ENCODE data around the gene CAMSAP1.

Gene CAMSAP1

DNA sequence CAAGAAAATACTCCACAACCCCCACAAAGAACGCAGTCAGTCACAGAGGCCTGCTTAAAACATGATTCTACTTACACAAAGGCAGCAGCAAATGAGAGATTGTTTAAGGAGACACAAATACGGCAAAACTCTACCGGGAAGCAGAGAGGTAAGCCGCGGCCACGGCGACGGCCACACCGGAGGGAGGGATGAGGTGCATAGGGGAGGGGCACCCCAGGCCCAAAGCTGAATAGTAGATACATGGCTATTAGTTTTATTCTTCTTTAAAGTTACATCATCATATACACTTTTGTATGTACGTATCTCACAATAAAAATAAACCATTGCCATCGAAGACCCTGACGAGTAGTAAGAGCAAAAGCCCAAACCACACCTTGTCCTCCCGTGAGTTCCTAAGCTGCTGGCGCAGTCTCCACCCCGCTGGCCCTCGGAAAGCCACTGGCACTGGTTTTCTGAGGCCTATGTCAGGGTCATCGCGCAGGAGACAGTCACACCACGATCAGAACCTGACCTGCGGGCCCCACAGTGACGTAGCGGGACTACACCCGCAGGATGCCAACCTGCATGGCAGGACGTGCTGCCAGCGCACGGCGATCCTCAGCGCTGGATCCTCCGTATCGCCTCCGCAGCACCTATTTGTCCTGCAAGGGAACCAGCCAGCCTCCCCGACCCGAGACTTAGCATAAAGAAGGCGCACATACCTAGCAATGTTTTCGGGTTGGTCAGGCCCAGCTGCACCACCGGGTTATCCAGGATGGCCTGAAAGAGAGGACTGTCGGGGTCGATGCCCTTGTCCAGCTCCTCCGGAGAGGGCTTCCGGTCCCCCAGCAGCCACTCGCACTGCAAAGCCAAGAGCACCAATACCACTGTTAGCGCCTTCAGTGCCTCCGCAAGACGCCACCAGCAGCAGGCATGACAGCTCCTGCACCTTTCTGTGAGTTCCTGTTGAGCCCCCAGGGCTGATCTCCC is 30.5 kb upstream of the CAMSAP1 start:
- WGBS, 2 experiments (ENCODE audit: insufficient coverage in 2 of 2), result 96 to 98% methylated on average over 39 to 43 of the region's 44 CpGs
- Histone ChIP-seq H3K4me3 (ENCODE audit: extremely low read depth, insufficient read depth, low read length, poor library complexity, severe bottlenecking) (no peak overlapping the region), H3K27ac (ENCODE audit: low read depth, low read length, severe bottlenecking) (no peak overlapping the region), H3K4me1 (ENCODE audit: control insufficient read depth, insufficient read depth, low read length, poor library complexity, severe bottlenecking) (no peaks in the 10 kb centered on the region), H3K36me3 (ENCODE audit: control insufficient read depth, insufficient read depth, low read length) (peaks cover 77% of the 10 kb centered on the region), H3K9me3 (ENCODE audit: control insufficient read depth, low read length) (peaks cover 6% of the 10 kb centered on the region)

DNA sequence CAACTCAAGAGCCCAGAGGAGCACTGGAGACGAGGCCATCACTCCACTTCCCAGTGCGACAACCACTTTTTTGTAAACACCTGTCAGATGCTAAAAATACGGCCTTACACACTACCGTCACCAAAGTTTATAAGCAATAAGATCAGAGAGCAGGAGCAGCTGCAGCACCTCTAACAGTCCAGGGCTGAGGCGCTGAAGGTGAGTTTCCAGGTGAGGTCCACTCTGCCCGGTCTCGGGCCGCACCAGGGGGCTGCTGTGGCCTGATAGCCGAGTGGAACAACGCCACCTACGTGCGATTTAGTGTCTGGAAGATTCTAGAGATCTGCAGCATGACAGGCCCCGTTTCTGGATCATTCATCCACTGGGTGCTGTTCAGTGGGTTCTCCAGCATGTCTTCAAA is 25.8 kb upstream of the CAMSAP1 start:
- peaks cover 6% of the 10 kb centered on the region for H3K9me3 ChIP-seq (ENCODE audit: control insufficient read depth, low read length)
- 96 to 97% methylated on average over 13 of the region's 13 CpGs for WGBS, 2 experiments (ENCODE audit: insufficient coverage in 2 of 2)
- no peak overlapping the region for H3K4me3 ChIP-seq (ENCODE audit: extremely low read depth, insufficient read depth, low read length, poor library complexity, severe bottlenecking)
- H3K36me3 ChIP-seq (ENCODE audit: control insufficient read depth, insufficient read depth, low read length), result peaks cover 63% of the 10 kb centered on the region
- H3K4me1 ChIP-seq (ENCODE audit: control insufficient read depth, insufficient read depth, low read length, poor library complexity, severe bottlenecking), result no peaks in the 10 kb centered on the region
- no peak overlapping the region for H3K27ac ChIP-seq (ENCODE audit: low read depth, low read length, severe bottlenecking)

DNA sequence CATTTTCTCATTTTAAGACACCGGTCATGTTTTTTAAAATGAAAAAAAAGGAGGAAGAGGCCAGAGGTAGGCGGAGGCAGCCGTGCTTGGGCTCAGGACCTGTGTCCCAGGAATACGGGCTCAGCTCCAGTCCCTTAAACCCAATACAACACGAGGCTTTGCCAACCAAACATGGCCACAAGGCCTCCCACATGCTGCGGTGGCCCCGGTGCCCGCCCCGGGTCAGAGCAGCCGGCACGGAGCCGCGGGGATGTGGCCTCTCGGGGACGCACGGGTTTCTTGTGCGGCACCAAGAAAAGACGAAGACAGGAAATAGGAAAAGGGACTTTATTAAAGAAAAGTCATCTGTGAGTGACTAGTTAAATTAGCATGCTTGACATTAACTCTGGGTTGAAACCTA is 25.3 kb upstream of the CAMSAP1 start:
- Histone ChIP-seq H3K4me1 (ENCODE audit: control insufficient read depth, insufficient read depth, low read length, poor library complexity, severe bottlenecking) (no peaks in the 10 kb centered on the region), H3K4me3 (ENCODE audit: extremely low read depth, insufficient read depth, low read length, poor library complexity, severe bottlenecking) (no peak overlapping the region), H3K9me3 (ENCODE audit: control insufficient read depth, low read length) (peaks cover 6% of the 10 kb centered on the region), H3K27ac (ENCODE audit: low read depth, low read length, severe bottlenecking) (no peak overlapping the region), H3K36me3 (ENCODE audit: control insufficient read depth, insufficient read depth, low read length) (peaks cover 58% of the 10 kb centered on the region)
- 96 to 98% methylated on average over 13 to 15 of the region's 18 CpGs for WGBS, 2 experiments (ENCODE audit: insufficient coverage in 2 of 2)

DNA sequence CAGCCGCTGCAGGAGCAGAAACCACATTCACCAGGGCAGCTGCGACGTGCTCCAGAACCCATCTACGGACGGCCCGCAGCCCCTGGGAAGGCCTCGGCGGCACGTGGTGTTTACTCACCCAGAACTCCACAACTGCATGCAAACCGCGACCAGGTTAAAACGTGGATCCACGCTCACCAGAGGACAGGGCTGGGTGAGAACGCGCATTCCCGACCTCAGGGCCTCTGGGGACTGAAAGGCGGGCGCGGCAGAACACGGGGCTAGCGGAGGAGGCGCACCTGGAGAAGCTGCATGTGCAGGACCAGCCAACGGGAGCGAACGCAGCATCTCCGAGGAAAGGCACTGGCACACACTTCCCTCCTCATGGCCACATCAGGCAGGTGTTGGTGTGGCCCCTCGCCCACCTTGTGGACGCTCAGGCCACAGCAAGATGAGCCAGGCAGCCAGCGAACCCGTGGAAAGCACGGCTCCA is 24.0 kb upstream of the CAMSAP1 start:
- Histone ChIP-seq H3K4me1 (ENCODE audit: control insufficient read depth, insufficient read depth, low read length, poor library complexity, severe bottlenecking) (no peaks in the 10 kb centered on the region), H3K27ac (ENCODE audit: low read depth, low read length, severe bottlenecking) (no peak overlapping the region), H3K4me3 (ENCODE audit: extremely low read depth, insufficient read depth, low read length, poor library complexity, severe bottlenecking) (no peak overlapping the region), H3K36me3 (ENCODE audit: control insufficient read depth, insufficient read depth, low read length) (peaks cover 49% of the 10 kb centered on the region), H3K9me3 (ENCODE audit: control insufficient read depth, low read length) (no peaks in the 10 kb centered on the region)
- WGBS, 2 experiments (ENCODE audit: insufficient coverage in 2 of 2), result 90% methylated on average over 22 to 30 of the region's 31 CpGs

DNA sequence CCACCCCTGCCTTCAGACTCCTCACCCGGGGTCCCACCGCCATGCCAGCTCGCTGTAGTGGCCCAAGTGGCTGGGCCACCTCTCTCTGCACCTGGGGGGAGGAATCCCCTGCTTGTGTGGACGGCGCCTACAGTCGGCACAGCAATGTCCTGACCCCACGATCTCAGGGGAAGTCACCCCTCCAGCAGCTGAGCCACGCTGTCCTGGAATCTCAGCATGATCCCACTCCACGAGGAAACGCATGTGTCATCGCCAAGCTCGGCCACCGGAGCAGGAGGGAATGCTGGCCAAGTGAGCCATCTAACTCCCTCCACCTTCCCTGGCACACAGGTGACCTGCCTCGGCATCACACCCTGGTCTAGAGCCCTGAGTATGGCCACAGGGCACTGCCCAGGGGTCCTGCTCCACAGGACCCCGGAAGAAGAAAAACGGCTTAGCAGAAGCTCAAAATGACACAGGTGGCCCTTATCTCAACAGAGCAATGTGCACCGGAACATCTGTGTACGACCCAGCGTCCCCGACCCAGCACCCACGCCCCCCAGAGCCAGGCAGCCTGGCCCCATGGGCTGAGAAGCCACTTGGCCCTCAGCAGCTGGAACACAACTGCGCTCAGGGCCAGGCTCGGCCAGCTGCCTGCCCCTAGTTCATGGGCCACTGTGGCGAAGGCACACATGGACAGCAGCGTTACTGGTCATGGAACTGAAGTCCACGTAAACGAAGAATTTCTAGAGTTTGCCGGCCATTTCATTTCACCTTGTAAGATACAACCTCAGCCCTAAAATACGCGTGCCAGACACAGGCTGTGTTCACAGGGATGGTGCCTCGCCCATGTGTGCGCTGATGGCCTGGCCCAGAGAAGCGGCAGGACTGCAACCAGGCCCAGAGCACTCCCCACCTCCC is 23.4 kb upstream of the CAMSAP1 start:
- Histone ChIP-seq H3K36me3 (ENCODE audit: control insufficient read depth, insufficient read depth, low read length) (peaks cover 46% of the 10 kb centered on the region), H3K27ac (ENCODE audit: low read depth, low read length, severe bottlenecking) (no peak overlapping the region), H3K4me3 (ENCODE audit: extremely low read depth, insufficient read depth, low read length, poor library complexity, severe bottlenecking) (no peak overlapping the region), H3K9me3 (ENCODE audit: control insufficient read depth, low read length) (no peaks in the 10 kb centered on the region), H3K4me1 (ENCODE audit: control insufficient read depth, insufficient read depth, low read length, poor library complexity, severe bottlenecking) (no peaks in the 10 kb centered on the region)
- 95 to 97% methylated on average over 30 of the region's 33 CpGs for WGBS, 2 experiments (ENCODE audit: insufficient coverage in 2 of 2)

DNA sequence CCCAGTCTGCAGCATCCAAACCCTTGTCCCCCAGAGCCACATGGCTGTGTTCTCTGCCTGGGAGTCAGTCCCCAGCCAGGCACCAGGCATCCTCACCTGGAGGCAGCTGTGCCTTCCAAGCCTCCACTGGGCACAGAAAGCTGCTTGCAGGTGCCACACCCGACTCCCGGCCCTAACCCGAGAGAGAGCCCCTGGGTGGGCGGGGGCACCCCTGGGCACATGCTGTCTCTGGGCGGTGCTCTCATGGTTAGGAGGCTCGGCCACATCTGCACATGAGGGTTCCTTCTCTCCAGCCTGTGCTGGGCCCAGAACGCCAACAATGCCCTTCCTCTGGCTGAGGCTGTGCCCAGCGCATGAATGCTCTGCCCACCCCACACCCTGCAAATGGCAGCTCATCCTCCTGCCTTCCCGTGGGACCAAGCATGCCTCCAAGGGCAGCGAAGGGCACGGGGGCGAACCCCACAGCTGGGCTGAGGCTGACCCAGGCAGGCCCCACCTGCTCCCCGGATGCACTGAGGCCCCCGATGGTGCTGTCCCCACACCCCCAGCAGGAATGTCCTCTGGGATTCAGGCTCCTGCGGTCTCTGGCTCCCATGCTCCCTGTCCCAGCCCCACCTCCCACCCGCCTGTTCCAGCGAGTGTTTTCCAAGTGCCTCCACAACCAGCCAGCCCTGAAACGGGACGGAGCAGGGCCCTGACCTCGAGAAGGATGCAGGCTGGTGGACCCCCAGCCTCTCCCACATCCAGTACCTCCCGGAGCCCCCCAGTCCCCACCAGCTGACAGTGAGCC is 22.5 kb upstream of the CAMSAP1 start:
- Histone ChIP-seq H3K9me3 (ENCODE audit: control insufficient read depth, low read length) (no peaks in the 10 kb centered on the region), H3K4me1 (ENCODE audit: control insufficient read depth, insufficient read depth, low read length, poor library complexity, severe bottlenecking) (no peaks in the 10 kb centered on the region), H3K4me3 (ENCODE audit: extremely low read depth, insufficient read depth, low read length, poor library complexity, severe bottlenecking) (no peak overlapping the region), H3K36me3 (ENCODE audit: control insufficient read depth, insufficient read depth, low read length) (peaks cover 45% of the 10 kb centered on the region), H3K27ac (ENCODE audit: low read depth, low read length, severe bottlenecking) (no peak overlapping the region)
- 94% methylated on average over 19 of the region's 21 CpGs for WGBS, 2 experiments (ENCODE audit: insufficient coverage in 2 of 2)

DNA sequence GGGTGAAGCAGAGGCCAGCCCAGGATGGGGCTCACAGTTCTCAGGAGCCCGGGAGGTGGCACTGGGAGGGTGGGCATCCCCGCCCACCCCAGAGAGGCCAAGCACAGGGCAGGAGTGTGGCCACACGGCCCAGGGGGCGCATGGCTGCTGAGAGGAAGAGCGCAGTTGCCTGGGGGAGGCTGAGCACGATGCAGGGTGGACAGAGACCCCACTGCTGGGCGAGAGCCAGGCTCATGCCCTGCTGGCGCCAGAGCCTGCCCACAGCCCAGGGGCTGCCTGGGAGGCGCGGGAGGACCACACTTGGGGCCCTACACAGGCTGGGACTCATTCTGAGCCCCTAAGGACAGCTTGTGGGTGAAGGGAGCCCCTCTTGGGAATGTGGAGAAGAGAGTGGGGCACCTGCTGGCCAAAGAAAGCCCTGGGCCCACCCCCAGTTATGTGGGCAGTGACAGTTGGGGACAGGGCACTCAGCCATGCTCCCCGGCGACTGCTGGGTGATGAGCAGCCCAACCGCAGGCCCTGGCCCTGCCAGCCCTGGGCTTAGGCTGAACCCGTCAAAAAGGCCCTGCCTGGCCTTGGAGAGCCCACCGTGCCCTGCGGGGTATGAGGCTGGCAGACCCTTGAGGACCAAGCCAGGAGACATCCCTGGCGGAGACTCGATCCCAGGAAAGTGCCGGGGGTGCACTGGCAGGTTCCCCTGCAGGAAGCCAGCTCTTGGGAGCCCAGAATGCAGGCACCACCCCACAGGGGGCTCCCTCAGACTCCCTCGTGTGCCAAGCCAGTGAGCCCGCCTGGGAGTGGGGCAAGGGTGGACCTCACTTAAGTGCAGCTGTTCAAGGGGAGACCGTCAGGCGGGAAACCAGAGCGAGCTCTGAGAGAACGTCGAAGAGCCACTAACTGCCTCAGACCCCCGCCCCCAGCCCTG is 21.6 kb upstream of the CAMSAP1 start:
- Histone ChIP-seq H3K4me3 (ENCODE audit: extremely low read depth, insufficient read depth, low read length, poor library complexity, severe bottlenecking) (no peak overlapping the region), H3K27ac (ENCODE audit: low read depth, low read length, severe bottlenecking) (no peak overlapping the region), H3K36me3 (ENCODE audit: control insufficient read depth, insufficient read depth, low read length) (peaks cover 39% of the 10 kb centered on the region), H3K4me1 (ENCODE audit: control insufficient read depth, insufficient read depth, low read length, poor library complexity, severe bottlenecking) (no peaks in the 10 kb centered on the region), H3K9me3 (ENCODE audit: control insufficient read depth, low read length) (no peaks in the 10 kb centered on the region)
- 90% methylated on average over 19 to 25 of the region's 27 CpGs for WGBS, 2 experiments (ENCODE audit: insufficient coverage in 2 of 2)

DNA sequence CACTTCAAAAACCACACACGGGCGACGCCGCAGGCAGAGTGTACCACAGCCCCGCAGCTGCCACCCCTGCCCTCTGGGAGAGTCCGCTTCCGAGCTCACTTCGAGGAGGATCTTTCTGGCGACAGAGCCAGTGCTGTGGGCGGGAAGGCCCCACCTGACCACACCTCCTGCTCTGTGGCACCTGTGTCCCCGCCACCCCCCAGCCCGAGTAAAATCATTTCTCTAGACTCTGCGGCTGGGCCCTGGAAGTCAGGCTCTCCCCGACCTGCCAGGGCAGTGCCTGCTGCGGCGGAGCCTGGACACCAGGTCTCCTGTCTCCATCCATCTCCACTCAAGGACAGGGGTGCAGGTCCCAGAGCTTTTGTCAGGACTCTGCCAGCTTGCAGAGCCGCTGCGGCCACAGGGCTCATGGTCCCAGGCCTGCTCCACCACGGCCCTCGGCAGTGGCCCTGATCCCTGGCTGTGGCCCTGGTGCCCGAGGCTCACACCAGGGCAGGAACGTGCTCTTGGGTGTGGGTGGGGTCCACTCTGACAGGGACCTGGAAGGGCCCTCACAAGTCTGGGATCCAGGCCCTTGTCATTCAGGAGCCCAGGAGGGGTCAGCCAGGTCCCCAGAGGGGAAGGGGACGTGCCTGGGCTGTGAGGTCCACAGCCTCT is 20.9 kb upstream of the CAMSAP1 start:
- Histone ChIP-seq H3K9me3 (ENCODE audit: control insufficient read depth, low read length) (no peaks in the 10 kb centered on the region), H3K4me1 (ENCODE audit: control insufficient read depth, insufficient read depth, low read length, poor library complexity, severe bottlenecking) (no peaks in the 10 kb centered on the region), H3K4me3 (ENCODE audit: extremely low read depth, insufficient read depth, low read length, poor library complexity, severe bottlenecking) (no peak overlapping the region), H3K36me3 (ENCODE audit: control insufficient read depth, insufficient read depth, low read length) (peaks cover 35% of the 10 kb centered on the region), H3K27ac (ENCODE audit: low read depth, low read length, severe bottlenecking) (no peak overlapping the region)
- 94 to 97% methylated on average over 15 to 23 of the region's 23 CpGs for WGBS, 2 experiments (ENCODE audit: insufficient coverage in 2 of 2)

DNA sequence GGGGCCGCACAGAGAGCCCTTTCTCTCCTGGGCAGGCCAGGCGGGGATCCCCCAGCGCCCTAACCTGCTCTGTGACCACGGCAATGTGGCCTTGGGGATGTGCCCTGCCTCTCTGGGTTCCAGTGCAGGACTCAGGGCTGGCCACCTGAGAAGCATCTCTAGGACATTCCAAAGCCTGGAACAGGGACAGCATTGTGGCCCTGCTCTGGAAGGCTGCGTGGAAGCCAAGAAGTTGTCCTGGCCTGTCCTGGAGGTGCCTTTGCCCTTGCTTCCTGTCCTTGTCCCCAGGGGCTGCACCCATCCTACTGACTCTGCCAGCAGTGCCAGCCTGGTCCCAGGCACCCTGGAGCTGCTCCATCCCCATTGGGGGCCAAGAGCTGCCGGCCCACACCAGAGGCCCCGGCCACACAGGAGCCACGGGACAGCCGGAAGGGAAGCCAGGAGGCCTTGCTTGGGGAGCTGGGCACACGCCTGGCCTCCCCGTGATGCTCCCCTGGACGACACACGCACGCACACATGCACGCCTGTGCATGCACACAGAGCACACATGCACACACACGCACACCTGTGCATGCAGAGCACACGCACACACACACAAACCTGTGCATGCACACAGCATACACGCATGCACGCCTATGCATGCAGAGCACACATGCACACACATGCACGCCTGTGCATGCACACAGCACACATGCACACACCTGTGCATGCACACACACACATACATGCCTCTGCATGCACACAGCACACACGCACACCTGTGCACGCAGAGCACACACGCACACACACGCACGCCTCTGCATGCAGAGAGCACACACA is 20.1 kb upstream of the CAMSAP1 start:
- H3K4me3 ChIP-seq (ENCODE audit: extremely low read depth, insufficient read depth, low read length, poor library complexity, severe bottlenecking), result no peak overlapping the region
- no peaks in the 10 kb centered on the region for H3K9me3 ChIP-seq (ENCODE audit: control insufficient read depth, low read length)
- 93 to 94% methylated on average over 19 of the region's 25 CpGs for WGBS, 2 experiments (ENCODE audit: insufficient coverage in 2 of 2)

More for the DNA sequence above, 20.1 kb upstream of the CAMSAP1 start:
- Histone ChIP-seq H3K4me1 (ENCODE audit: control insufficient read depth, insufficient read depth, low read length, poor library complexity, severe bottlenecking) (no peaks in the 10 kb centered on the region), H3K36me3 (ENCODE audit: control insufficient read depth, insufficient read depth, low read length) (peaks cover 27% of the 10 kb centered on the region), H3K27ac (ENCODE audit: low read depth, low read length, severe bottlenecking) (no peak overlapping the region)
